NB4 (cell line): Measurements from ENCODE around the gene FARP1.

Experiments
- CTCF ChIP-seq: IDR thresholded peaks from one replicate; pipeline ENCODE4 v1.5.1; 2012; ENCODE audit warnings: low read depth, low read length
- POLR2A ChIP-seq: IDR thresholded peaks from 2 replicates; pipeline ENCODE4 v1.6.1; 2011; ENCODE audit warnings: mild to moderate bottlenecking; ENCODE audit not compliant: insufficient read length; ENCODE audit errors: extremely low read depth

- TF ChIP-seq CTCF (no peak), POLR2A (no peak)
Measured at GRCh38 chr13:98240974-98241373, 98.1 kb downstream of the FARP1 start.
